Right lobe of liver (tissue), 6 donors: Measurements from ENCODE around the gene SAPCD1. TPM values are rescaled to one million over a fixed set of nuclear protein-coding genes. Genes with fewer than 3 reads are reported as not detected.

Experiments used
- ATAC-seq, 4 donors: fragments of 200-7000 bp; cut with Tn5 transposase; one replicate each; pipeline ENCODE4 v1.9.1; 2020; ENCODE audit warnings: mild to moderate bottlenecking in 4 of 4, moderate library complexity in 4 of 4
- DNase-seq, 3 donors: peaks; one replicate each; pipeline ENCODE4 v3.0.0-alpha.2; 2020
- H3K27ac ChIP-seq, 3 donors: fragments of 200-600 bp; one replicate each; pipeline ENCODE4 v1.8.0; 2022
- H3K27me3 ChIP-seq, 2 donors: fragments of 200-600 bp; one replicate each; pipeline ENCODE4 v1.8.0; 2022
- H3K36me3 ChIP-seq, 4 donors: fragments of 200-600 bp; sonication (generic) in 1 of 4; one replicate each; pipeline versions ENCODE4 v1.5.1 to v1.8.0; 2017 to 2022; ENCODE audit warnings: control low read depth in 1 of 4
- H3K4me1 ChIP-seq, 4 donors: fragments of 200-600 bp; sonication (generic) in 1 of 4; one replicate each; pipeline versions ENCODE4 v1.5.1 to v1.8.0; 2017 to 2022; ENCODE audit warnings: control low read depth in 1 of 4
- H3K4me3 ChIP-seq, 3 donors: fragments of 200-600 bp; one replicate each; pipeline ENCODE4 v1.8.0; 2022
- H3K9me3 ChIP-seq, 4 donors: fragments of 200-600 bp; sonication (generic) in 1 of 4; one replicate each; pipeline versions ENCODE4 v1.5.1 to v1.8.0; 2017 to 2022; ENCODE audit warnings: control low read depth in 1 of 4
- CTCF ChIP-seq, 4 donors: fragments of 200-600 bp in 3 of 4; fragments of 450-650 bp in 1 of 4; IDR thresholded peaks; one replicate each; pipeline versions ENCODE4 v1.5.1 to v1.8.0; 2016 to 2022; ENCODE audit warnings: antibody characterized with exemption in 4 of 4, mild to moderate bottlenecking in 2 of 4
- POLR2A ChIP-seq: fragments of 450-650 bp; IDR thresholded peaks from one replicate; pipeline ENCODE4 v1.6.1; 2017; ENCODE audit warnings: antibody characterized with exemption, mild to moderate bottlenecking
- WGBS: methylation state at CpG from one replicate; pipeline ENCODE4 v1.1.6; 2018; ENCODE audit warnings: low coverage, low lambda C conversion rate; ENCODE audit not compliant: insufficient coverage; ENCODE audit errors: missing lambda C conversion rate; 5-methylcytosine and 5-hydroxymethylcytosine counted together
- intact Hi-C, 2 donors: fragments of 100-400 bp; cut with DNase I; formaldehyde crosslinking; loops; one replicate each; pipeline versions ENCODE4 v1.11.2 to v1.14.1; 2022
- total RNA-seq, 6 experiments: library from RNA; depleted of rRNA in 2 of 6; stranded (reverse); fragments of >200 nt in 2 of 6; fragmentation: NEBNext Ultra II Directional in 3 of 6; extraction: Animal tissue kit (Norgen Biotek cat#: 25700) in 3 of 6; gene quantifications; one replicate each; pipeline versions ENCODE4 v1.1.0 to v1.2.4, GENCODE V29; 2016 to 2023
- donor health status: DM: no; HTN: yes; CAD: no.
- donor health status: DM: no; HTN: no; CAD: no.
- donor health status: DM: no; HTN: no; CAD: no.
- donor health status: DM: no; HTN: yes; CAD: no.
- donor health status: DM: no; HTN: yes; CAD: no.

Gene SAPCD1
- total RNA-seq, 6 experiments from 2014 or later, result 0.62 to 1.6 (median 0.90) TPM; not detected in 1

- no peak overlapping the region for H3K4me3 ChIP-seq
- ATAC-seq, result peak; percentile 85 to 87 (median 87)
- intact Hi-C loops, result loop anchor here (10.0 kb wide), 3 partner anchors 55 to 85 kb away; partner anchors contain the start of genes LY6G5C (in 2 of the 2) and LY6G6D (in 1 of the 2)
- no peak overlapping the region for H3K27ac ChIP-seq
- H3K36me3 ChIP-seq, result no peaks in the 10 kb centered on the region
- peak; percentile 83 to 89 (median 88) for DNase-seq
- no peak for TF ChIP-seq POLR2A
- TF ChIP-seq CTCF (IDR thresholded peaks at IDR 0.05), result peak; percentile 81 to 98 (median 94)
- H3K9me3 ChIP-seq, result no peaks in the 10 kb centered on the region
- 39% methylated on average over 8 of the region's 12 CpGs for WGBS
- no peaks in the 10 kb centered on the region for H3K27me3 ChIP-seq
- H3K4me1 ChIP-seq, result peaks cover 0 to 5% (median 0%) of the 10 kb centered on the region in 4 donors
These were observed 7.4 kb downstream of the SAPCD1 start for GRCh38 chr6:31769684-31770371.

GRCh38 chr6:31770860-31771259, 8.4 kb downstream of the SAPCD1 start:
- no peak for DNase-seq
- Histone ChIP-seq H3K27ac (no peak overlapping the region), H3K36me3 (no peaks in the 10 kb centered on the region), H3K4me1 (peaks cover 0 to 12% (median 0%) of the 10 kb centered on the region in 4 donors), H3K4me3 (no peak overlapping the region), H3K27me3 (no peaks in the 10 kb centered on the region), H3K9me3 (no peaks in the 10 kb centered on the region)
- intact Hi-C loops, result loop anchor here (10.0 kb wide), 1 partner anchor 64 kb away; no protein-coding TSS in a partner anchor
- ATAC-seq, result no peak
- TF ChIP-seq POLR2A (no peak), CTCF (IDR thresholded peaks at IDR 0.05) (no peak)
- 85% methylated on average over 2 of the region's 2 CpGs for WGBS

- H3K4me3 ChIP-seq, result no peak overlapping the region
- no peaks in the 10 kb centered on the region for H3K27me3 ChIP-seq
- H3K4me1 ChIP-seq, result peaks cover 0 to 24% (median 5%) of the 10 kb centered on the region in 4 donors
- DNase-seq (no peak), ATAC-seq (no peak)
- H3K27ac ChIP-seq, result no peak overlapping the region
- H3K36me3 ChIP-seq, result no peaks in the 10 kb centered on the region
- TF ChIP-seq POLR2A (no peak), CTCF (IDR thresholded peaks at IDR 0.05) (no peak)
- intact Hi-C loops, result loop anchor here (10.0 kb wide), 1 partner anchor 63 kb away; no protein-coding TSS in a partner anchor
- H3K9me3 ChIP-seq, result no peaks in the 10 kb centered on the region
- WGBS, result 66% methylated on average over 4 of the region's 4 CpGs
These were observed 9.5 kb downstream of the SAPCD1 start for GRCh38 chr6:31771992-31772358.

- WGBS, result 60% methylated on average over 1 of the region's 4 CpGs
- intact Hi-C loops, result loop anchor here (10.0 kb wide), 1 partner anchor 60 kb away; no protein-coding TSS in a partner anchor
- DNase-seq (no peak), ATAC-seq (peak in 2 of 4 donors; percentile 3 to 7)
- Histone ChIP-seq H3K4me3 (no peak overlapping the region), H3K36me3 (peaks cover 0 to 8% (median 3%) of the 10 kb centered on the region in 4 donors), H3K4me1 (peaks cover 0 to 30% (median 6%) of the 10 kb centered on the region in 4 donors), H3K9me3 (no peaks in the 10 kb centered on the region), H3K27me3 (no peaks in the 10 kb centered on the region), H3K27ac (peak overlapping the region in 1 of 3 donors; percentile 58)
- TF ChIP-seq POLR2A (no peak), CTCF (IDR thresholded peaks at IDR 0.05) (no peak)
These were observed 12.7 kb downstream of the SAPCD1 start for GRCh38 chr6:31775184-31775583.
